Measurements from ENCODE around the gene RNF157.
A peak's percentile ranks its signal among the peaks of the same experiment; 100 is the strongest.

Gene RNF157

DNA sequence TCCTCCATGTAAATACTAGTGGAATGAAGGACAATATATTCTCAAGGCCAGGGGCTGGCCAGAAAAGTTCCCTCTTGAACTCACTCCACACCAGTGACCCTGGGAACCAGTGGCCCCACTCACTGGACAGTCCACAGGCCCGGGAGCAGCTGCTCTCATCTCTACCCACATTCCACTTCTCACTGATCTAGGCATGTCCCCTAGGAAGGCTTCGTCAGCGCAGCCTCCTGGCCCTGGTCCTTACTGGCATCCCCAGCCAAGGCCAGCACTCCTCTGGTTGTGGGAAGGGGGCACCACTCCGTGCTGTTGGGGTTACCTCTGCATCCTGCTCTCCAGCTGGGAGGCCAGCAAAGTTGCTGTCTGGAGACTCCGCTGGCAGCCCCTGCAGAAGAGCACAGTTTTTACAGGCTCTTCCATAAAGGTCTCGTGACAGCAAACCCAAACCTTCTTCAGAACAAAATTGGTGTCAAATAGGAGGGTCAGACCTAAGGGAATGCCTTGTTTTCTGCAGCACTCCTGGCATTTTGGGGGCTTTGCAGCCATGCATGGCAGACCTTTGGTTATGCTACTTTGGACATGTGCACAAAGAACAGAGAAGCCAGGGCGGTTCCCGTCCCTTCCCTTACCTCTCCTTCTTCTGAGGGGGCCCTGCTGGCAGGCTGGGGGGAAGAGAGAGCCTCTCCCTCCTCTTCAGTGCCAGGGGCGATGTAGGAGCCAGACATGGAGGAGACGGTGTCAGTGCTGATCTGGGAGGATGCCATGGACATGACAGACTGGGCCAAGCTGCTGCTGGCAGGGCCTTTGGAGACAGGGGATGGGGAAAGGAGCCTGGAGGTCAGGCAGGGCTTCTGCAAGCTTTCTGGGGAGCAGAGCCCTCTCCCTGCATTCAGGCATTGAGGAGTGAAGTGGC is 85.1 kb downstream of the RNF157 start:
- DNase-seq = no peak

DNA sequence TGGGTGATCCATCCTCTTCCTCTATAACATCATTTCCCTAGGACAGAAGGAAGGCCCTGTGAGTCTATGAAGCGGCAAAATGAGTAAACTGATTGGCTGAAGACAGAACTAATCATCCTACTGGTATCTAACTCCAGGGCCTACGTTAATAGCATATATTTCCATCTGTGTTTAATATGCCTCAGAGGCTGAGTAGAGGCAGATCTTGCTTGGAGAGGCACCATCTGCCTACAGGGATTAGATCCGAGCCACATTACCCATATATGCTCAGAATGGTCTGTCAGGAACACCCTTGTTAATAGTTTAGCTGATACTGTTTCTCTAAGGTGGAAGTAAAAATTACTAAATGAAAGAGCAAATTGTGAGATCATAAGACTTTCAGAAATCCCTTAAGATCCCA is 86.0 kb downstream of the RNF157 start:
- no peak for DNase-seq

DNA sequence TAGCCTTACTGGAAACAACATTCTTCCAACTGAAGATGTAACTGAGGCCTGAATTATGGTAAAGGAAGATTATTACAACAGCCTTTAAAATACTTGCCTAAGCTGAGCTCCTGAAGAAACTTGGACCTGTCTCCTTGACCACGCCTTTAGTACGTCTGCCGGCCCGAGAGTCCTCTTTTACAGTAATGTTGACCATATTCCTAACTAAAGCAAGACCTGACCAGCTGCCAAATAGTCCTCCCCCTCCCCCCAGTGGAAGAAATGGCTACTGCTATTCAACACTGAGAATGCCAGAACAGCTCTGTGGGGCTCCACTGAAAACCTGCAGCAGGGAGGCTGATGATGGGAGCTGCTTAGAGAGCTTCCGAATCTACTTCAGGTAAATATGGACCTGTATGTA is 86.7 kb downstream of the RNF157 start:
- no peak for DNase-seq

DNA sequence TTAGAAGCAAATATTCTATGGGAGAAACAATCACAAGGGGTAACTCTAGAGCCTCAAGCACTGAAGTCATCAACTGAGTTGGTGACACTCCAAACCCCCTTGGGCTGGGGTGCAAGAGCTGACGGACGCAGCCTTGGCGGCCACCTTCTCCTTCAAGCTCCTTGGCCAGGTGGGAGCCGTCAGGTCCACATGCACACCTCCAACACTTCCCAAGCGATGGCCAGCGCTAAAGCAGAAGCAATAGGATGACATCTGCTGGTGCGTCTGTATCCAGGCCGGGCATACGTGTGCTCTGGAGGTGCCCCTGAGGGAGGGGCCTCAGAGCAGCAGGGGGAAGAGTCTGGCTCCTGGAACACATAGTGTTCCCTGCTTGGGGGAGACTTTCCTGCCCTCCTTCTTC is 87.1 kb downstream of the RNF157 start:
- DNase-seq = peak; percentile 12

DNA sequence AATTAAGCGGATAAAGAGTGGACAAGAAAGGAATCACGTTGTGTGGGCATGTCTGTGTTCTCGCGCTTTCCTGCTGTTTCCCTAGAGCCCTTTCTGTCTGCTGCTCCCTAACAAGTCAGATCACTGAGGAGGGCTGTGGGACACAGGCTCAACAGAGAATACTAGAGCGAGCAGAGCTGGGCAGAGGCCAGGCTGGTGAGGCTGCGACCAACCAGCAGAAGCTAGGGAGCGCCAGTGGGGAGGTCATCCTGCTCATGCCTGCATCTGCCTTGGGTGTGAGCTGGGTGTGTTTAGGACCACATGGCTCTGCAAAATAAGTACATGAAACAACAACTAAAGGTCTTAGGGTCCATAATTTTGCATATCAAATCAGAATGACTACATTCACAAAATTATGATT is 87.7 kb downstream of the RNF157 start:
- peak; percentile 16 for DNase-seq

DNA sequence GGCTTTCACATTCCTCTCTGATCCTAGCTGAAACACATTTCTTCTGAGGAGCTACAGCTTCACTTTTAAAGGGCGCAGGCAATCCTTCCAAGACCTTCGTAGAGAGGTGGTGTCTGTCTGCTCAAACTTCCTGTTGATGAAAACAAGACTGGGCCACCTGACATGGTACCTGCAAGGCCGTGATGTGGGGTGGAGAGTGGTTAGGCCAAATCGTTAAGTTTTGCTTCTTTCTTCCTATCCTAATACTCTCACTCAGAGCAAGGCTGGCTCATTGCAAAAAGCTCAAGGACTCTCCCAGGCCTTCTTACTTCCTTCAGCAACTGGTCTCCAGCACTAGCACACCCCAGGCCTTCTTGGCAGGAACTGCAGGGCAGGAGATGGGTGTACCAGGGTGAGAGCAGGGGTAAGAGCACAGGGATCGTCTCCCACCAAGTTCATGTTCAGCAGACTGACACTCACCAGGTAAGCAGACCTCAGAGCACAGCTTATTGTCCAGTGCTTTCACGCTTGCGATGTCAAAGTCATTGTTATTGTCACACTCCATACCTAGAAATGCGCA is 88.3 kb downstream of the RNF157 start:
- peak; percentile 21 for DNase-seq

DNA sequence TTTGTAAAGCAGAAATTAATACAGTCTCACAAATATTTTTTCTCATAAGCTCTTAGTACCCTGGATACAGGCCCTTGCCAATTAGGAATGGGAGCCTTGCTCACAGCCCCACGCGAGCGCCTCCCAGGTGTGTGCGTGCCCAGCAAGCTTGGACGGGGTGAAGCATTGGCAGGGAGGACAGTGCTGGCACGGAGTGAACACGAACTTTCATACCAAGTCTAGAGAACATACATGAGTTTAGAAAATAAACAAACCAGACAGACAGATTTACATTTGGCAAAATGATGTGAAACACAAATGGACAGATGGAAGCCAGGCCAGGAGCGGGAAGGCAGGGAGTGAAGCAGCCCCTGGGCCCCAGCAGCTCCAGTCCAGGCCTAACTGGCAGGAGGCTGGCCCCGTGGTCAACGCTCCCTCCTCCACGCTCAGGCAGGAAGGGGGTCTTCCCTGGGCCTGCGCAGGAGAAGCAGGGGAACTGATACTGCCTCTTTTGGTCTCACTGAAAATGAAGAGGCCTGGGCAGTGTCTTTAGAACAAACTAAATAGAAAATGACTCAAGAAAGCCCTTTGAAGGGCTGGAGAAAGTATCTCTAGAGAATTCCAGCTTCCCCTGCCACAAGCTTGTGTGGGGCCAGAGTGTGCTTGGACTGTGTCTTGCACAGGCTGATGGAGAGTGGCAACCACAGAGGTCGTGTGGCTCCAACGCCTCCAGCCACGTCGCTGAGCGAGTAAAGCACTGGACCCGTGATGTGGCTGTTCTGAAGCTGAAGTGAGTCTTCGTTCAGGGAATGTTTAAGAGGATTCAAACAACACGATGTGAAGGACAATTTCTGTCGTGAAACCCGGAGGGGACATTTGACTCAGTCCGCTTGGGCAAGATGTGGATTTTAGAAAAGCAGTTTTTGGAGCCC is 89.3 kb downstream of the RNF157 start:
- peak; percentile 11 for DNase-seq

DNA sequence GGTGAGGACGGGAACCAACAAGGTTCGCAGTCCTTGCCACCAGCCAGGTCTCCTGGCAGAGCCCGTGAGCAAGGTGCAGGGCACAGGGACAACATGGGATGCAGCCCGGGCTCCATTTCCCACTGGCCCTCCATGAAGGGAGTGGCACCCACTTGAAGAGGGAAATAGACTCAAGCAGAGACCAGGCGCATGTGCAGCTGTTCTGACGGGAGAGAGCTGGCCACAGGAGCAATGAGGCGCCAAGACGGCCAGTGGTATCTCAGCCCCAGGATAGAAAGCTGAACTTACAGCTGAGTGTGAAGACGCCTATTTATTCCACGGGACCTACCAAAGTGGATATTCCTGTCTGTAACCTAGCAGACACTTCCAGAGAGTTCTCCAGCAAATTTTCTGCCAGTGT is 91.1 kb downstream of the RNF157 start:
- DNase-seq = peak; percentile 20

DNA sequence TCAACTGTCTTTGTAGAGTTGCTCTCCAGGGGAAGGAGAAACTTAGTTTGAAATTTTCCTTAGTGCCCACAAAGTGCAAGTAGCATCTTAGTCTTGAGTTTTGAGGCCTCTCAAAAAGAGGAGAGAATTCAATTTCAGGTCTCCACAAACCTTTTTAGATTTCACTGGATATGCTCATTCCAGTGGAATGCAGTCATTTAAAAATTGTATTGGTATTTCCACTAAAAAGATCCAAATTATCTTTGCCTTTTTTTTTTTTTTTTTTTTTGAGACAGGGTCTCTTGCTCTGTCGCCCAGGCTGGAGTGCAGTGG is 92.3 kb downstream of the RNF157 start:
- DNase-seq = no peak

DNA sequence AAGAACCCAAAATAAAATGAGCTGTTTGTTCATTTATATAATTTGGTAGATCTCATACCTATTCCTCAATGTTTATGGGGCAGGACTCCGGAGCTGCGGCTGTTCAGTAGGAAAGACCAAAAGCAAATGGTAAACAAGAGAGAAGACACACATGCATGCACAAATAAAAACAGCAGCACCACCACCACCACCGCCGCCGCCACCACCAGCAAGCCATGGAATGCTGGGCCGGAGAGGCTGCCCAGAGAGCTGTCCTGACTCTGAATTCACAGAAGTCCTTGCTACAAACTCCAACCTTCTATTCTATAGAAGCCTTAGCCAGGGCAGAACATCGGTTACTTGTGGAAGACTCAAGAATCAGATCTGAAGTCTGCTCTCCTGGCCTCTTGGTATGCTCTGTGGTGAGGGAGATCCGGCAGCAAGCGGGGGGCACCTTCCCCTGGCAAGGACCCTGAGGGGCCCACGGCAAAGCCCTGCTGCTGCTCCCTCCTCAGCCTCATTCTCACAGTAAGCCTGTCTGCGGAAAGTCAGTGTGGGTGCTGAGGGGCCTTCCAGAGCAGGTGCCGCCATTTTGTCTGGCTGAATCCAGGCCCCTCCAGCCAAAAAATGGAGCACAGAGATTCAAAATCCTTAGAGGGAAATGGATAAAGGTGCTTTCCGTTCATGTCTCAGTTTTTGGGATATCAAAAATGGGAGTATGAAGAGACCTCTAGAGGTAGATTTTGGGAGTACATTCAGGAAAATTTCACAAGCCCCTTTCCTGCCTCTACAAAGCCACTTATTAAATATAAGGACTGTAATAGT is 92.9 kb downstream of the RNF157 start:
- DNase-seq = peak; percentile 18

DNA sequence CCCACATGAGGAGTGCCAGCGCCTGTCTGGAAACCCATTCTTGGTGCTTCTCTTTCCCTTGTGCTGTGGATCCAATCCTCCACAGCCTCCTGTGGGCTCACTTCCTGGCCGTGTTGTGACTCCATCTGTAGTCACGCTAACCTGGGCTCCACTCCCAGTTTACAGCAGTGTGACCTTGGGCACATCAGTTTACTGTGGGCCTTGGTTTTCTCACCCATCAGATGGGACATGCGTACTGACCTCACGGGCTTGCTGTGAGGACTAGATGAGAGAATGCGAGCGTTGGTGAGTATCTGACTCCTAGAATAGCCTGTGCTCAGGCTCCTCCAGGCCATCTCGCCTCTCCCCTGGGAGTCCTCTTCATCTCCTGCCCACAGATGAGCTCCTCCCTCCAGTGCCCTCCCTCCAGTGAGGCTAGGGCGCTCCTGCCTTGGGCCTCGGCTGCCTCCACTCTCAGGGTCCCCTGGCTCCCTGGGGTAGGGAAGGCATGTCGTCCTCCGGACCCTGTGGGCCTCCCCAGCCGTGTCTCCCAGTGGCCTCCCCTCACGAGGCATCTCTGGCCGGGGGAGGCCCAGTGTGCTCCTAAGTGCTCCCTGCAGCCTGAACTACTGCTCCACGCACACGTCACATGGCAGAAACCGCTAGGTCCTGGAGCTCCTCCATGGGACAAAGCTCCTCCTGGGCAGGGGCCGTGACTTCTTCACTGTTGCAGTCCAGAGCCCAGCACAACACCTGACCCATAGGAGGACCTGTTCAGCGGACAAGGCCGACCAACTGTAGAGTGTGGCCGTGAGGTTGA is 94.0 kb downstream of the RNF157 start:
- DNase-seq = peak; percentile 41

DNA sequence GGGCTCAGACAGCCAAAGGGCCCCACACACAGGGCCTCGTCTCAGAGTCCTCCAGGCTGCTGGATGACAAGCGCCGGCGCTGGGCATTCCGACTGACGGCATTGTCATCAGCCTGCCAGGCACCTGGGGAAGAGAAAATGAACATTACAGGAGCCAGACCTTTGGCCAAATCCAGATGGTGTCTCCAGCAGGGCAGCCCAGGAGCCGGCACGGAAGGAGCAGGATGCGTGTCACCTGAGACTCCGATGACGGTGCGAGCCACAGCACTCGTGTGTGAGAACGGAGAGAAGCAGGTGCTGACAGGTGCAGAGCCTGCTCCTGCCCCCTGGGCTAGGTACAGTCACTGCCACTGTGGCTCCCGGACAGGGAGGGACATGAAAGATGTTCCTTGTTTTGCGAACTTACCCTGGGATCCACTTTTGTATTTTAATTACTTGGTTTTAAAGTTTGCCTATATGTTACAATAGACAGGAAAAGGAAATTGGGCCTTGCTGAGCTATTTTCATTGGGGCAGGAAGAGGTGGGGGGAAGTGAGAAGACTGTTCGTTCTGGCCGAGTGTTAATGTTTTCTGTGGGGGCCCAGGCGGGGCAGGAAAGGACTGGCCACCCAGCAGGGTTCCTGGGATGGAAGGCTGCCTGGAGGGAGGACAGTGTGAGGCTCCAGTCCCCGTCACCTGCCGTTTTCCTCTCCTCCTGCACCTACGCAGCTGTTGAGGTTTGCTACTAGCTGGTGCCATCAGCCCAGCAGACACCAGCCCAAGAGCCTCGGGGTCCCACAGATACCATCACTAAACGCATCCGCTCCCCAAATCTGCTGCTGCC is 94.9 kb downstream of the RNF157 start:
- DNase-seq = peak; percentile 38

DNA sequence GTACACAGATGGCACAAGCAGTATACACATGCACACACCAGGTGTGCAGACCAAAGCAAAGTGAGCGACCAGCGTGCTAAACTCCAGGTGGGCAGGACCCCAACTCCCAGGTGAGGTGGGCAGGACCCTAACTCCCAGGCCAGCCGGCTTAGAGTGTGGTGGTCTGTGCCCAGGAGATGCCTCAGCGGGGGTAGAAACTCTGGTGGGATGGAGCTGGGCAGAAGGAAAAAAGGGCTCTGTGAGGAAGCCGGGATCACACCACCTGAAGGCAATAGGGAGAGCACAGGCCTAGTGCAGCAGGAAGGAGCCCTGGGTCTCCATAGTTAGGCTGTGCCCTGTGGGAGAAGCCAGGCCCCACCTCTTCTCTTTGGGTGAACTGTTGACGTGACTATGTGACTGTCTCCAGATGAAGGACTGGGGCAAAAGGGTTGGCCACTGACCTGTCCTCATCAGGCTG is 97.7 kb downstream of the RNF157 start:
- no peak for DNase-seq

DNA sequence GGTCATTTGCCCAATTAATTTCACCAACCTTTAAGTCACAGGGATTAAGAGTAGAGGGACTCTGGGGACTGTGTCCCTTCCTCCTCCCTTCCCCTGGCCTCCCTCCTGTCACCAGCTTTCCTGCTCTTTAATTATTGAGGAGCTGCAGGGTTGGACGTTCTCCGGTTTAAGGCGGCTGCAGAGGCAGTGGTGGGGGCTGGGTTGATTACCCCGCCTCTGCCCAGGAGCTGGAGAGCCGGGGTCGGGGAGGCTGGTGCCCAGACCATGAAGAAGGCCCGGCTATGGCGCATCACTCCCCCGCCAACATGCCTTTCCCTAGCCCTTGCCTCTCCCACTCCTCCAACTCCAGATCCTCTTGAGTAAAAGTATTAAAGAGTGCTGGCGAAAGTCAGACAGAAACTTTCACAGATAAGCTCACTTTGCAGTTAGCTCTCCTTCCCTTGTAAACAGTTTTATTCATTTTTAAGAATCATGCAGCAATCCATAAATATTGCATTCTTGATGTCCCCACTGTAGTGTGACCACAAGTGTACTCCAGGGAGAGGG is 98.2 kb downstream of the RNF157 start:
- no peak for DNase-seq

DNA sequence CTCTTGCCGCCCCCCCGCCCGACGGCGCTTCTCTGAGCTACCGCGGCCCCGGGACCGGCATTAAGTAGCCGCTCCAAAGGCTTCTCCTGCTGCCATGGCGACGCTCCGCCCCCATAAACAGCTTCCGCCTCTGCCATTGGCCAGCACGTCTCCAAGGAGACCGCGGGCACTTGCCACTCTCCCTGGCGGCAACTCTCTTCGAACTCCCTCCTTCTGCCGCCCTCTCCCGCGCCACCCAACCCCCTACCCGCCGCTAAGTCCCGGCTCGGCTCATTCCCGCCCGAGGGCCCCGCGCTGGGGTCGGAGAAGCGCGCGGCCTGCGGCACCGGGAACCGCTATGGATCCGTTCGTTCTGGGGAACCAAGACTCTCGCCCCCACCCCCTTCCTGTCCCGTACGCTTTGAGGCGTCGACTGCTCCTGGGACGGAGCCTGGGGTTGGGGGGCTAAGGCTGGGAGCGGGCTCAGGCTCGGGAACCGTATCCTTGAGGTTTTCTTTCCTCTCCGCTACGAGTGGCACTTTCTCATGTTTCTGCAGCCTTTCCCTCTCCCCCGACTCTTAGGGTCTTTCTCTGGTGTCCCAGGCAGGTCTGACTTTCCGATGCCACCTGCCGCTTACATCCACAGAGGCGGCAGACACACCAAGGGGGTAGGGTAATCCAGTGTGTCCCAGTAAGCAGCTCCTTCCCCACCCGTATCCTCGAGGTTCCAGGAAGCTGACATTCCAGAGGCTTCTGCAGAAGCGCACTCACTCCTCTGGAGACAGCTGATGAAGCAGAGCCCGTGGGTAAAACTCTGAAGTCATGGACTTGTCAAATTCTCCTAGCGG is 98.9 kb downstream of the RNF157 start, which contains the start of gene FOXJ1:
FOXJ1 (minus strand) TSS at position 34 of the 827 bp plus-strand sequence. CDS start 850 bp downstream, outside the sequence.
- peak; percentile 94 for DNase-seq

DNA sequence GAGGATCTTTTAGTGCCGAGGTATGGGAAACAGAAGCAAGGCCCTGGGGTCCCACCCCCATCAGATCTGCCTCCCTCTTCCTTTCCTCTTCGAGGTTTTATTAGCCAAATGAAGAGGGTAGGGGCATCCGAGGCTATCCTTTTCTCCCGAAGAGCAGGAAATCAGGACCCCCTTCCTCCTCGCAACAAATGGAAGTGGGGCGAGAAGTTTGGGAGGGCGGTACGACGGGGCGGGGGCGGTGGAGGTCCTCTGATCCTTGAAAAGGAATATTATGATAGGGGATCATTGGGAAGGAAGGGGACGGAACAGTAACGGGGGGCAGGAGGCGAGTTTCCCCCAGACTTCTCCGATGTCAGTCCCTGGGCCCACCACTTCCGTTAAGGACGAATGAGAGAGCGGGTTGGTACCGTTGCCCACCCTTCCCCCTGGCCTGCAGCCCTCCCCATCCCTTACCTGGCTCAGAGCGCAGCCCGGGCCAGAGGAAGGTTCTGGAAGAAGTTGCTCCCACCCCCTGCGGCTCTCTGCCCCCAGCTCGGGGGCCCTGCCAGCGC is 99.6 kb downstream of the RNF157 start:
- DNase-seq = no peak

DNA sequence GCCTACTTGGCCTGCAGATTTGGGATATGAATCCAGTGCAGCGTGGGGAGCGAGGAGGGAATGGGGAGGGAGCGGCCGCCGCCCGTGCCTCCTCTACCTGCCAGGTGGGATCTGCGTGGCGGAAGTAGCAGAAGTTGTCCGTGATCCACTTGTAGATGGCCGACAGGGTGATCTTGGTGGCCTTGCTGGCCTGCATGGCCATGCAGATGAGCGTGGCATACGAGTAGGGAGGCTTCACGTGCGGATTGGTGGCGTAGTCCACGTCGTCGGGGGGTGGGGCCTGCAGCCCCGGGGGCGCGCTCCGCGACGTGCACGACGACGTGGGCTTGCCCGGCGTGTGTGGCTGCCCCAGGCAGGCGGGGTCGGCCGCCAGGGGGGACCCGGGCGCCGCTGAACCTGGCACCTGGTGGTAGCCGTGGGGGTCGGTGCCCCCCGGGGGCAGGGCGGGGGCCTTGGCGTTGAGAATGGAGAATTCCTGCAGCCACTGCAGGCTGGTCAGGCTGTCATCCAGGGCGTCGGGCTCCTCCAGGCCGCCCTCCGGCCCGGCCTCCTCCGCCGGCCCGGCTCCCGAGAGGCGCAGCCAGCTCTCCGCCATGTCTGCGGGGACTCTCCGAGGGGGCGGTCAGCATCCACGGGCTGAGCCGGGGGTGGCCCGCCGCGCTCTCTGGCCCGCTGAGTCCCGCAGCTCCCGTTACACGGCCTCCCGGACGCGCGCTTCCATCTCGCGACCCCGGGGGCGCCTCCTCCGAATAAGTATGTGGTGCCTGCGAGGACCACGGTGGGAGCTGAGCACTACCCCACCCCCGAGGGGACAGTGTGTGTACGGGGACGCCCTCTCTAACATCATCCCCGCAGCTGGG is 100.3 kb downstream of the RNF157 start:
- peak; percentile 64 for DNase-seq

Measured in stimulated activated CD8-positive, alpha-beta memory T cell treated with anti-CD3 and anti-CD28 coated beads, Interleukin-4, amount 100 ng/mL, for 48 hours (primary cell).